Gastroesophageal sphincter (tissue), 3 donors: ENCODE results near the gene OR1D5.

Source experiments
- CTCF ChIP-seq, 4 experiments: fragments of 200-600 bp in 2 of 4; fragments of 450-650 bp in 2 of 4; sonication (generic) in 1 of 4; IDR thresholded peaks; one replicate each; pipeline ENCODE4 v1.5.1; 2017 to 2019; ENCODE audit warnings: antibody characterized with exemption in 4 of 4, mild to moderate bottlenecking in 2 of 4, moderate library complexity in 2 of 4
- EP300 ChIP-seq: sonication (generic); formaldehyde crosslinking; IDR thresholded peaks from one replicate; pipeline ENCODE4 v1.6.1; 2017; ENCODE audit warnings: antibody characterized with exemption, mild to moderate bottlenecking
- POLR2AphosphoS5 ChIP-seq: sonication (generic); formaldehyde crosslinking; IDR thresholded peaks from one replicate; pipeline ENCODE4 v1.6.1; 2017; ENCODE audit warnings: antibody characterized with exemption

GRCh38 chr17:3046753-3047152 is 16.7 kb downstream of the OR1D5 start:
- no peak for TF ChIP-seq EP300
- TF ChIP-seq CTCF (IDR thresholded peaks at IDR 0.05) = no peak
- TF ChIP-seq POLR2AphosphoS5 = no peak
